Astrocyte (in vitro differentiated cells and primary cell): ENCODE results near the gene TPH1. TPM values are rescaled to one million over a fixed set of nuclear protein-coding genes. Genes with fewer than 3 reads are reported as not detected.

Source experiments
- DNase-seq: peaks from one replicate; pipeline ENCODE4 v3.0.0-alpha.2; 2010; ENCODE audit warnings: low read depth
- FAIRE-seq: peaks from 2 replicates; lab custom pipeline; 2011; peaks lifted over from hg19 to GRCh38; lab: Jason Lieb, UNC
- H2AFZ ChIP-seq: 2 replicates; pipeline ENCODE4 v1.6.0; 2012; ENCODE audit warnings: low read depth, low read length, inconsistent platforms
- H3K27ac ChIP-seq: 2 replicates; pipeline ENCODE4 v1.5.1; 2011; ENCODE audit warnings: low read depth, low read length, inconsistent platforms
- H3K27me3 ChIP-seq: 2 replicates; pipeline ENCODE4 v1.6.0; 2011; ENCODE audit warnings: low read length, inconsistent platforms; ENCODE audit not compliant: insufficient read depth
- H3K36me3 ChIP-seq: 2 replicates; pipeline ENCODE4 v1.5.1; 2011; ENCODE audit warnings: low read length, inconsistent platforms; ENCODE audit not compliant: insufficient read depth
- H3K4me1 ChIP-seq: 2 replicates; pipeline ENCODE4 v1.5.1; 2011; ENCODE audit warnings: low read length, inconsistent platforms; ENCODE audit not compliant: insufficient read depth
- H3K4me2 ChIP-seq: 2 replicates; pipeline ENCODE4 v1.6.0; 2012; ENCODE audit warnings: low read length, inconsistent platforms
- H3K4me3 ChIP-seq: 2 replicates; pipeline ENCODE4 v1.5.1; 2011; ENCODE audit warnings: low read depth, mild to moderate bottlenecking, low read length, inconsistent platforms; ENCODE audit not compliant: insufficient read depth
- H3K79me2 ChIP-seq: 2 replicates; pipeline ENCODE4 v1.6.0; 2012; ENCODE audit warnings: mild to moderate bottlenecking, low read length, inconsistent platforms; ENCODE audit not compliant: insufficient read depth
- H3K9ac ChIP-seq: 2 replicates; pipeline ENCODE4 v1.6.0; 2012; ENCODE audit warnings: mild to moderate bottlenecking, low read length, inconsistent platforms
- H3K9me3 ChIP-seq: 2 replicates; pipeline ENCODE4 v1.5.1; 2012; ENCODE audit warnings: low read depth, mild to moderate bottlenecking, low read length, inconsistent platforms; ENCODE audit not compliant: insufficient read depth
- H4K20me1 ChIP-seq: 2 replicates; pipeline ENCODE4 v1.6.0; 2012; ENCODE audit warnings: low read length, inconsistent platforms; ENCODE audit not compliant: insufficient read depth
- H3K27ac Mint-ChIP-seq: one replicate; pipeline ENCODE4 v1.8.0; 2021; ENCODE audit warnings: mild to moderate bottlenecking, mixed read lengths; ENCODE audit not compliant: unreplicated experiment
- H3K27me3 Mint-ChIP-seq: one replicate; pipeline ENCODE4 v1.8.0; 2021; ENCODE audit warnings: low read depth, mixed read lengths; ENCODE audit not compliant: unreplicated experiment
- H3K36me3 Mint-ChIP-seq: one replicate; pipeline ENCODE4 v1.8.0; 2021; ENCODE audit warnings: low read depth, mixed read lengths; ENCODE audit not compliant: unreplicated experiment
- H3K4me1 Mint-ChIP-seq: one replicate; pipeline ENCODE4 v1.8.0; 2021; ENCODE audit warnings: low read depth, mixed read lengths; ENCODE audit not compliant: unreplicated experiment
- H3K4me3 Mint-ChIP-seq: one replicate; pipeline ENCODE4 v1.8.0; 2021; ENCODE audit warnings: mild to moderate bottlenecking, moderate library complexity, mixed read lengths; ENCODE audit not compliant: unreplicated experiment
- H3K9me3 Mint-ChIP-seq: one replicate; pipeline ENCODE4 v1.8.0; 2021; ENCODE audit warnings: mild to moderate bottlenecking, mixed read lengths; ENCODE audit not compliant: unreplicated experiment
- CTCF ChIP-seq: IDR thresholded peaks from 2 replicates; pipeline ENCODE4 v1.5.1; 2011; ENCODE audit warnings: low read depth, mild to moderate bottlenecking, inconsistent platforms, low read length, moderate library complexity; ENCODE audit not compliant: insufficient read depth
- EZH2 ChIP-seq: IDR thresholded peaks from 2 replicates; pipeline ENCODE4 v1.6.1; 2012; ENCODE audit warnings: mild to moderate bottlenecking, low read length, inconsistent platforms; ENCODE audit not compliant: insufficient read depth
- total RNA-seq: library from RNA; stranded (reverse); gene quantifications from 2 replicates; pipeline ENCODE4 v1.2.1, GENCODE V29; 2021

The TPH1 gene
- total RNA-seq, 1 donor from 2014 or later, result 0.32 TPM

- no peak overlapping the region for H3K9ac ChIP-seq
- no peak for TF ChIP-seq EZH2
- no peak for TF ChIP-seq CTCF
- no peak overlapping the region for H3K4me3 ChIP-seq
- H3K4me3 Mint-ChIP-seq, result no peak overlapping the region
- no peaks in the 10 kb centered on the region for H3K79me2 ChIP-seq
- no peaks in the 10 kb centered on the region for H3K27me3 ChIP-seq
- H3K9me3 Mint-ChIP-seq, result no peaks in the 10 kb centered on the region
- no peak overlapping the region for H3K27ac Mint-ChIP-seq
- H3K4me2 ChIP-seq, result no peak overlapping the region
- peaks cover 2% of the 10 kb centered on the region for H3K27me3 Mint-ChIP-seq
- no peaks in the 10 kb centered on the region for H3K36me3 ChIP-seq
- H3K4me1 ChIP-seq, result no peaks in the 10 kb centered on the region
- no peak overlapping the region for H3K27ac ChIP-seq
- no peaks in the 10 kb centered on the region for H4K20me1 ChIP-seq
- FAIRE-seq (no peak), DNase-seq (no peak)
- no peaks in the 10 kb centered on the region for H3K9me3 ChIP-seq
- no peak overlapping the region for H2AFZ ChIP-seq
- H3K4me1 Mint-ChIP-seq, result no peaks in the 10 kb centered on the region
- H3K36me3 Mint-ChIP-seq, result no peaks in the 10 kb centered on the region
These were observed 17.1 kb upstream of the TPH1 start for GRCh38 chr11:18063125-18063524.

DNA sequence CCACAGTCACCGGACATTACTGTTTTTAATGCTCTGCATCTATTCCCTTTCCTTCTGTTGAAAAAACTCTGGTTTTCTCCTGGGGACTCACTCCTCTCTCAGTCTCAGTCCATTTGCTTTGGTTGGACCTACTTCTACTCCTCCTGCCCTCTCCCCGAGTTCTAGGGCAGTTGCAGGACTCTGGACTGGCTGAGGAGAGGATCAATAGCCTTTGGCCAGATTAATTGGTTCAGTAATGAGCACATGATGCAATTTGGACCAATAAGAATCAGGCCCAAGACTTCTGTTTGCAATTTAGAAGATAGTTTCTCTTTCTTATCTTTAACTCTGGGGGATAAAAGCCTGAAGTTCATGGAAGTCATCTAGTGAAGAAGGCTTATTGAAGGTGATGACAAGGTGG, 15.3 kb upstream of the TPH1 start:
- Mint-ChIP-seq H3K27ac (no peak overlapping the region), H3K9me3 (no peaks in the 10 kb centered on the region), H3K36me3 (no peaks in the 10 kb centered on the region), H3K4me1 (no peaks in the 10 kb centered on the region), H3K4me3 (no peak overlapping the region), H3K27me3 (peaks cover 2% of the 10 kb centered on the region)
- H2AFZ ChIP-seq, result no peak overlapping the region
- no peak for TF ChIP-seq EZH2
- TF ChIP-seq CTCF, result no peak
- no peaks in the 10 kb centered on the region for H3K79me2 ChIP-seq
- H3K4me2 ChIP-seq, result no peak overlapping the region
- H3K9me3 ChIP-seq, result no peaks in the 10 kb centered on the region
- no peaks in the 10 kb centered on the region for H4K20me1 ChIP-seq
- FAIRE-seq, result no peak
- no peak overlapping the region for H3K9ac ChIP-seq
- H3K27me3 ChIP-seq, result no peaks in the 10 kb centered on the region
- no peak overlapping the region for H3K4me3 ChIP-seq
- no peaks in the 10 kb centered on the region for H3K36me3 ChIP-seq
- H3K27ac ChIP-seq, result no peak overlapping the region
- no peak for DNase-seq
- H3K4me1 ChIP-seq, result no peaks in the 10 kb centered on the region

- no peak overlapping the region for H3K27ac Mint-ChIP-seq
These were observed 10.6 kb upstream of the TPH1 start for GRCh38 chr11:18056561-18057181.

More at GRCh38 chr11:18056561-18057181, 10.6 kb upstream of the TPH1 start:
- no peaks in the 10 kb centered on the region for H3K9me3 Mint-ChIP-seq
- Histone ChIP-seq H3K4me2 (no peak overlapping the region), H3K27me3 (no peaks in the 10 kb centered on the region), H3K79me2 (no peaks in the 10 kb centered on the region), H2AFZ (no peak overlapping the region), H3K9ac (no peak overlapping the region), H3K36me3 (no peaks in the 10 kb centered on the region), H4K20me1 (no peaks in the 10 kb centered on the region), H3K4me3 (no peak overlapping the region), H3K4me1 (no peaks in the 10 kb centered on the region), H3K27ac (no peak overlapping the region), H3K9me3 (no peaks in the 10 kb centered on the region)
- no peaks in the 10 kb centered on the region for H3K36me3 Mint-ChIP-seq
- DNase-seq (no peak), FAIRE-seq (no peak)
- TF ChIP-seq CTCF, result no peak
- no peak for TF ChIP-seq EZH2
- H3K4me1 Mint-ChIP-seq, result no peaks in the 10 kb centered on the region
- no peak overlapping the region for H3K4me3 Mint-ChIP-seq
- peaks cover 4% of the 10 kb centered on the region for H3K27me3 Mint-ChIP-seq
